Breast epithelium (tissue), 3 donors: ENCODE data around the gene PARD6A.

Source experiments
- POLR2A ChIP-seq: fragments of 450-650 bp; IDR thresholded peaks from one replicate; pipeline ENCODE4 v1.6.1; 2016; ENCODE audit warnings: antibody characterized with exemption, mild to moderate bottlenecking, moderate library complexity
- TF ChIP-seq, protein P1 (sequence below), 3 donors: fragments of 450-650 bp; IDR thresholded peaks; one replicate each; pipeline ENCODE4 v1.5.1; 2016 to 2017; ENCODE audit warnings: antibody characterized with exemption in 3 of 3, mild to moderate bottlenecking in 3 of 3, moderate library complexity in 3 of 3

- TF ChIP-seq, protein P1, sequence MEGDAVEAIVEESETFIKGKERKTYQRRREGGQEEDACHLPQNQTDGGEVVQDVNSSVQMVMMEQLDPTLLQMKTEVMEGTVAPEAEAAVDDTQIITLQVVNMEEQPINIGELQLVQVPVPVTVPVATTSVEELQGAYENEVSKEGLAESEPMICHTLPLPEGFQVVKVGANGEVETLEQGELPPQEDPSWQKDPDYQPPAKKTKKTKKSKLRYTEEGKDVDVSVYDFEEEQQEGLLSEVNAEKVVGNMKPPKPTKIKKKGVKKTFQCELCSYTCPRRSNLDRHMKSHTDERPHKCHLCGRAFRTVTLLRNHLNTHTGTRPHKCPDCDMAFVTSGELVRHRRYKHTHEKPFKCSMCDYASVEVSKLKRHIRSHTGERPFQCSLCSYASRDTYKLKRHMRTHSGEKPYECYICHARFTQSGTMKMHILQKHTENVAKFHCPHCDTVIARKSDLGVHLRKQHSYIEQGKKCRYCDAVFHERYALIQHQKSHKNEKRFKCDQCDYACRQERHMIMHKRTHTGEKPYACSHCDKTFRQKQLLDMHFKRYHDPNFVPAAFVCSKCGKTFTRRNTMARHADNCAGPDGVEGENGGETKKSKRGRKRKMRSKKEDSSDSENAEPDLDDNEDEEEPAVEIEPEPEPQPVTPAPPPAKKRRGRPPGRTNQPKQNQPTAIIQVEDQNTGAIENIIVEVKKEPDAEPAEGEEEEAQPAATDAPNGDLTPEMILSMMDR (IDR thresholded peaks at IDR 0.05): no peak
- no peak for TF ChIP-seq POLR2A
Observed at GRCh38 chr16:67707790-67708189, 47.0 kb downstream of the PARD6A start.
